GM13977 (cell line): ENCODE measurements around the gene RASAL2.

ENCODE experiments used
- DNase-seq: peaks from one replicate; pipeline ENCODE4 v3.0.0; 2012; ENCODE audit warnings: low spot score
- in situ Hi-C: fragments of 300-500 bp; cut with MboI; formaldehyde crosslinking; loops from one replicate; pipeline ENCODE4 v1.12.0; 2022; ENCODE audit warnings: low sequenced_read_pairs, low pct_unique_long_range_greater_than_20kb, mixed read lengths, inconsistent platforms; ENCODE audit not compliant: unreplicated experiment
- TF ChIP-seq, protein P1 (sequence below): IDR thresholded peaks from 2 replicates; pipeline ENCODE4 v1.5.1; 2012; ENCODE audit warnings: mild to moderate bottlenecking, control low read depth; ENCODE audit not compliant: insufficient read depth; ENCODE audit errors: extremely low read depth, missing control alignments

The RASAL2 gene

GRCh38 chr1:178166429-178167024 lies 72.6 kb downstream of the RASAL2 start:
- TF ChIP-seq, protein P1, sequence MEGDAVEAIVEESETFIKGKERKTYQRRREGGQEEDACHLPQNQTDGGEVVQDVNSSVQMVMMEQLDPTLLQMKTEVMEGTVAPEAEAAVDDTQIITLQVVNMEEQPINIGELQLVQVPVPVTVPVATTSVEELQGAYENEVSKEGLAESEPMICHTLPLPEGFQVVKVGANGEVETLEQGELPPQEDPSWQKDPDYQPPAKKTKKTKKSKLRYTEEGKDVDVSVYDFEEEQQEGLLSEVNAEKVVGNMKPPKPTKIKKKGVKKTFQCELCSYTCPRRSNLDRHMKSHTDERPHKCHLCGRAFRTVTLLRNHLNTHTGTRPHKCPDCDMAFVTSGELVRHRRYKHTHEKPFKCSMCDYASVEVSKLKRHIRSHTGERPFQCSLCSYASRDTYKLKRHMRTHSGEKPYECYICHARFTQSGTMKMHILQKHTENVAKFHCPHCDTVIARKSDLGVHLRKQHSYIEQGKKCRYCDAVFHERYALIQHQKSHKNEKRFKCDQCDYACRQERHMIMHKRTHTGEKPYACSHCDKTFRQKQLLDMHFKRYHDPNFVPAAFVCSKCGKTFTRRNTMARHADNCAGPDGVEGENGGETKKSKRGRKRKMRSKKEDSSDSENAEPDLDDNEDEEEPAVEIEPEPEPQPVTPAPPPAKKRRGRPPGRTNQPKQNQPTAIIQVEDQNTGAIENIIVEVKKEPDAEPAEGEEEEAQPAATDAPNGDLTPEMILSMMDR, result no peak
- in situ Hi-C loops, result no loop called here

GRCh38 chr1:178168536-178168935 lies 74.6 kb downstream of the RASAL2 start:
- TF ChIP-seq, protein P1, result no peak
- in situ Hi-C loops, result no loop called here
- DNase-seq, result no peak

More at GRCh38 chr1:178166429-178167024, 72.6 kb downstream of the RASAL2 start:
- no peak for DNase-seq

- DNase-seq, result no peak
Measured at GRCh38 chr1:178169649-178170048, 75.7 kb downstream of the RASAL2 start.

GRCh38 chr1:178172939-178173338 lies 79.0 kb downstream of the RASAL2 start:
- TF ChIP-seq, protein P1, result no peak
- in situ Hi-C loops, result no loop called here

More at GRCh38 chr1:178169649-178170048, 75.7 kb downstream of the RASAL2 start:
- TF ChIP-seq, protein P1, result no peak
- in situ Hi-C loops, result no loop called here

DNA sequence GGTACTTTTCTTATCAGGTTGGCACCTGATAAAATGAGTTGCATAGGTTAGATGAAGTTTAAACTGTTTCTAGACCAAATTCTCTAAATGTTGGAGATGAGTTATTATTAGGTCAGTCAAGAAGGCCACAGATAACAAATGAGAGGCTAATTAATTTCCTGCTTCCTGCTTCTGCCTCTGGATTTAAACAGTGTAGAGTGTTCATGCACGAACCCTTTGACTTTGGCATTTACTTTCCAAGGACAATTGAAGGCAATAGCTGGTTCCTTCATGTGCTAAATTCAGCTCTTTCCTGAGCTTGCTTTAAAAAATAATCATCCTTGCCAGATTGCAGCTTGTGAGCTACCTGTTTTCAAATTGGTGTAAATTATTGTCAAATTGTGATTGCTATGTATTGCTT lies 80.6 kb downstream of the RASAL2 start:
- DNase-seq, result no peak
- TF ChIP-seq, protein P1, result no peak
- in situ Hi-C loops, result no loop called here

More at GRCh38 chr1:178172939-178173338, 79.0 kb downstream of the RASAL2 start:
- no peak for DNase-seq

GRCh38 chr1:178180405-178180804 lies 86.5 kb downstream of the RASAL2 start:
- no peak for DNase-seq
- TF ChIP-seq, protein P1, result no peak
- in situ Hi-C loops, result loop anchor here (25.0 kb wide), 1 partner anchor 143 kb away; no protein-coding TSS in a partner anchor
